WTC11 (cell line): ENCODE measurements around the gene PABPN1. TPM values are rescaled to one million over a fixed set of nuclear protein-coding genes. Genes with fewer than 3 reads are reported as not detected.
A peak's percentile ranks its signal among the peaks of the same experiment; 100 is the strongest.

Source experiments
- ATAC-seq: fragments of 200-7000 bp; cut with Tn5 transposase; 2 replicates; pipeline ENCODE4 v1.10.0; 2021; ENCODE audit warnings: mild to moderate bottlenecking, moderate library complexity
- CTCF ChIA-PET: fragments of 300-600 bp; sonication (Branson Sonifier 250); formaldehyde crosslinking; loops from one replicate; lab custom pipeline; 2021; ENCODE audit warnings: antibody characterized with exemption; lab: Charles Lee
- POLR2A ChIA-PET: fragments of 350-600 bp; sonication (Branson Sonifier 250); formaldehyde crosslinking; loops from one replicate; lab custom pipeline; 2021; ENCODE audit warnings: antibody characterized with exemption; lab: Charles Lee
- DNase-seq: peaks from one replicate; pipeline ENCODE4 v3.0.0; 2021; ENCODE audit warnings: low spot score
- H3K27ac Mint-ChIP-seq: 2 replicates; pipeline ENCODE4 v1.8.0; 2021; ENCODE audit warnings: mixed read lengths
- H3K27me3 Mint-ChIP-seq: 2 replicates; pipeline ENCODE4 v1.8.0; 2021; ENCODE audit warnings: low read depth, mild to moderate bottlenecking, moderate library complexity, mixed read lengths
- H3K36me3 Mint-ChIP-seq: 2 replicates; pipeline ENCODE4 v1.8.0; 2021; ENCODE audit warnings: mixed read lengths
- H3K4me1 Mint-ChIP-seq: 2 replicates; pipeline ENCODE4 v1.8.0; 2022; ENCODE audit warnings: mixed read lengths
- H3K4me3 Mint-ChIP-seq: 2 replicates; pipeline ENCODE4 v1.8.0; 2021; ENCODE audit warnings: mild to moderate bottlenecking, moderate library complexity, mixed read lengths
- H3K9me3 Mint-ChIP-seq: 2 replicates; pipeline ENCODE4 v1.8.0; 2021; ENCODE audit warnings: mixed read lengths
- CBFB ChIP-seq: sonication (generic); formaldehyde crosslinking; IDR thresholded peaks from 2 replicates; pipeline ENCODE4 v1.8.1; 2022; ENCODE audit warnings: mild to moderate bottlenecking, low read depth, missing genetic modification reagents
- CREM ChIP-seq: sonication (generic); formaldehyde crosslinking; IDR thresholded peaks from 2 replicates; pipeline ENCODE4 v1.8.1; 2022; ENCODE audit warnings: mild to moderate bottlenecking, missing genetic modification reagents, moderate library complexity
- EMX1 ChIP-seq: fragments of 250-450 bp; sonication (Bioruptor Pico); IDR thresholded peaks from 2 replicates; pipeline ENCODE4 v1.8.0; 2021; ENCODE audit warnings: mild to moderate bottlenecking
- GRHL2 ChIP-seq: fragments of 250-450 bp; sonication (Bioruptor Pico); IDR thresholded peaks from 2 replicates; pipeline ENCODE4 v1.8.0; 2022; ENCODE audit warnings: mild to moderate bottlenecking, moderate library complexity; ENCODE audit not compliant: insufficient replicate concordance, severe bottlenecking
- JUN ChIP-seq: sonication (generic); formaldehyde crosslinking; IDR thresholded peaks from 2 replicates; pipeline ENCODE4 v1.8.0; 2023; ENCODE audit warnings: mild to moderate bottlenecking, missing genetic modification reagents
- MXD4 ChIP-seq: fragments of 250-450 bp; sonication (Bioruptor Pico); IDR thresholded peaks from 2 replicates; pipeline ENCODE4 v1.8.0; 2021; ENCODE audit warnings: mild to moderate bottlenecking, moderate library complexity, borderline replicate concordance
- MYBL2 ChIP-seq: sonication (generic); formaldehyde crosslinking; IDR thresholded peaks from 2 replicates; pipeline ENCODE4 v1.8.1; 2023; ENCODE audit warnings: mild to moderate bottlenecking, moderate library complexity, missing genetic modification reagents
- RORB ChIP-seq: fragments of 250-450 bp; sonication (Bioruptor Pico); IDR thresholded peaks from 2 replicates; pipeline ENCODE4 v1.9.0; 2021; ENCODE audit warnings: mild to moderate bottlenecking
- SOX15 ChIP-seq: fragments of 250-450 bp; sonication (Bioruptor Pico); IDR thresholded peaks from 2 replicates; pipeline ENCODE4 v1.9.0; 2021; ENCODE audit warnings: mild to moderate bottlenecking
- ZNF232 ChIP-seq: sonication (generic); formaldehyde crosslinking; IDR thresholded peaks from 2 replicates; pipeline ENCODE4 v1.8.0; 2022; ENCODE audit warnings: mild to moderate bottlenecking, missing genetic modification reagents
- total RNA-seq: library from RNA; stranded (reverse); gene quantifications from 3 replicates; pipeline ENCODE4 v1.2.3, GENCODE V29; 2021
- TF ChIP-seq, protein P1 (sequence below): fragments of 250-450 bp; sonication (Bioruptor Pico); conservative IDR thresholded peaks from 2 replicates; pipeline ENCODE4 v1.9.0; 2021; ENCODE audit warnings: mild to moderate bottlenecking
- TF ChIP-seq, protein P2 (sequence below): fragments of 250-450 bp; sonication (Bioruptor Pico); IDR thresholded peaks from 2 replicates; pipeline ENCODE4 v1.9.0; 2021; ENCODE audit warnings: moderate library complexity, mild to moderate bottlenecking, inconsistent platforms, borderline replicate concordance
- TF ChIP-seq, protein P3 (sequence below): sonication (generic); formaldehyde crosslinking; IDR thresholded peaks from 2 replicates; pipeline ENCODE4 v1.8.1; 2023; ENCODE audit warnings: mild to moderate bottlenecking, missing genetic modification reagents
- TF ChIP-seq, protein P4 (sequence below): sonication (generic); formaldehyde crosslinking; IDR thresholded peaks from 2 replicates; pipeline ENCODE4 v1.8.0; 2022; ENCODE audit warnings: mild to moderate bottlenecking, missing genetic modification reagents
- TF ChIP-seq, protein P5 (sequence below): sonication (generic); formaldehyde crosslinking; IDR thresholded peaks from 2 replicates; pipeline ENCODE4 v1.8.1; 2023; ENCODE audit warnings: mild to moderate bottlenecking, moderate library complexity, missing genetic modification reagents
- TF ChIP-seq, protein P6 (sequence below): fragments of 250-450 bp; sonication (Bioruptor Pico); IDR thresholded peaks from 2 replicates; pipeline ENCODE4 v1.9.0; 2021; ENCODE audit warnings: mild to moderate bottlenecking
- TF ChIP-seq, protein P7 (sequence below): fragments of 250-450 bp; sonication (Bioruptor Pico); IDR thresholded peaks from 2 replicates; pipeline ENCODE4 v1.9.0; 2021; ENCODE audit warnings: mild to moderate bottlenecking
- TF ChIP-seq, protein P8 (sequence below): sonication (generic); formaldehyde crosslinking; IDR thresholded peaks from 2 replicates; pipeline ENCODE4 v1.8.0; 2022; ENCODE audit warnings: mild to moderate bottlenecking, missing genetic modification reagents

Gene PABPN1
- total RNA-seq, 1 experiment from 2014 or later: 321 TPM

DNA sequence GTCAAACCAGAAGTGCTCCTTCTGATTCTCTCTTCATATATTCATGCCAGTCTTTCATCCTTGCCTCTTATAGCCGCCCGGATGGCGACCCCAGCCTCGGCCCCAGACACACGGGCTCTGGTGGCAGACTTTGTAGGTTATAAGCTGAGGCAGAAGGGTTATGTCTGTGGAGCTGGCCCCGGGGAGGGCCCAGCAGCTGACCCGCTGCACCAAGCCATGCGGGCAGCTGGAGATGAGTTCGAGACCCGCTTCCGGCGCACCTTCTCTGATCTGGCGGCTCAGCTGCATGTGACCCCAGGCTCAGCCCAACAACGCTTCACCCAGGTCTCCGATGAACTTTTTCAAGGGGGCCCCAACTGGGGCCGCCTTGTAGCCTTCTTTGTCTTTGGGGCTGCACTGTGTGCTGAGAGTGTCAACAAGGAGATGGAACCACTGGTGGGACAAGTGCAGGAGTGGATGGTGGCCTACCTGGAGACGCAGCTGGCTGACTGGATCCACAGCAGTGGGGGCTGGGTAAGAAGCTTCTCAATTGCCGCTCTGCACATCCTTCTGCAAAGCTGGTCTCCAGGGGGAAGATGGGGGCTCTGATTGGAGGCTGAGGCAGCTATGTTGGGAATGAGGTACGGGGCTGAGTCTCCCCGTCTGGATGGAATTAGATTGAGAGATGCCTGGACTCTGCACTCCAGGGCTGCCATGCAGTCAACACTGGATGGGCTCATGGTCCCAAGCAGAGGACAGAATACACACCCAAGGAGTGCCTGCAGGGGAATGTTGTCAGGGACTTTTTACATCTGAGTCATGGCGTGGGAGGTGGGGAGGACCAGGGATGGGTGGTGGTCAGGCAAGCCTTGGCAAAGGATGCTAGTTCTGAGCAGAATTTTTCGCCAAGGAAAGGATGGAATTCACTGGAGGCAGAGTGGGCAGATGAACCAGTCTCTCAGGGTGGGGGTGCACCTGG is 13.3 kb upstream of the PABPN1 start:
- ATAC-seq (no peak), DNase-seq (no peak)
- Mint-ChIP-seq H3K27ac (no peak overlapping the region), H3K9me3 (no peaks in the 10 kb centered on the region), H3K36me3 (peaks cover 6% of the 10 kb centered on the region), H3K27me3 (peaks cover 14% of the 10 kb centered on the region), H3K4me3 (peak overlapping the region; percentile 87), H3K4me1 (peaks cover 20% of the 10 kb centered on the region)
- CTCF ChIA-PET: interaction anchor here (1.1 to 2.9 kb wide), 8 partner anchors 13 to 322 kb away, joined by 3 to 20 read pairs (median 5); partner anchors contain the start of genes HOMEZ and PABPN1
- TF ChIP-seq, protein P1, sequence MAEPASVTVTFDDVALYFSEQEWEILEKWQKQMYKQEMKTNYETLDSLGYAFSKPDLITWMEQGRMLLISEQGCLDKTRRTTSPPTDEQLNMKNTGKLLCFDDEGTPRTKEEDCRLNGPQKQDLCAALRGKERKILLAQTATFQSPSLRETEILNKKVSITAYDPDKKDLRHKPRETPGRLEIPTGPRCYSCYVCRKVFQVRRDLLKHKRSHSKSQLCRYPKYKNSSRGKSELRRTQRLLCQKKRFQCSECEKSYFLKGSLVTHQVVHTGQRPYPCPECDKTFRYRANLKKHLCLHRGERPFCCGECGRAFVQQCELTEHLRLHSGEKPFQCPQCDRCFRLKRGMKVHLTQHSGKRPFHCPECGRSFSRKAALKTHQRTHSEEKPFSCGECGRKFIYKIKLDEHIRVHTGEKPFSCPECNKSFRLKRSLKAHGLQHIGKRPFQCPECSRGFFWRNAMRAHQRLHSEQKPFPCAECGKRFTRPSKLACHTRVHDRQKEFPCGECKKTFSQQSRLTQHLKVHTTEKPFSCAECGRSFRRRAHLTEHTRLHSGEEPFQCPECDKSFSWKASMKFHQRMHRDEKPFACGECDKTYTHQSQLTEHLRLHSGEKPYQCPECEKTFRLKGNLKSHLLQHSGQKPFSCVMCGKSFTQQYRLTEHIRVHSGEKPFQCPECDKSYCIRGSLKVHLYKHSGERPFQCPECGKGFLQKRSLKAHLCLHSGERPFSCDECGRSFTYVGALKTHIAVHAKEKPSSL: no peak
- TF ChIP-seq, protein P2, sequence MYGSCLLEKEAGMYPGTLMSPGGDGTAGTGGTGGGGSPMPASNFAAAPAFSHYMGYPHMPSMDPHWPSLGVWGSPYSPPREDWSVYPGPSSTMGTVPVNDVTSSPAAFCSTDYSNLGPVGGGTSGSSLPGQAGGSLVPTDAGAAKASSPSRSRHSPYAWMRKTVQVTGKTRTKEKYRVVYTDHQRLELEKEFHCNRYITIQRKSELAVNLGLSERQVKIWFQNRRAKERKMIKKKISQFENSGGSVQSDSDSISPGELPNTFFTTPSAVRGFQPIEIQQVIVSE: no peak
- TF ChIP-seq, protein P3, sequence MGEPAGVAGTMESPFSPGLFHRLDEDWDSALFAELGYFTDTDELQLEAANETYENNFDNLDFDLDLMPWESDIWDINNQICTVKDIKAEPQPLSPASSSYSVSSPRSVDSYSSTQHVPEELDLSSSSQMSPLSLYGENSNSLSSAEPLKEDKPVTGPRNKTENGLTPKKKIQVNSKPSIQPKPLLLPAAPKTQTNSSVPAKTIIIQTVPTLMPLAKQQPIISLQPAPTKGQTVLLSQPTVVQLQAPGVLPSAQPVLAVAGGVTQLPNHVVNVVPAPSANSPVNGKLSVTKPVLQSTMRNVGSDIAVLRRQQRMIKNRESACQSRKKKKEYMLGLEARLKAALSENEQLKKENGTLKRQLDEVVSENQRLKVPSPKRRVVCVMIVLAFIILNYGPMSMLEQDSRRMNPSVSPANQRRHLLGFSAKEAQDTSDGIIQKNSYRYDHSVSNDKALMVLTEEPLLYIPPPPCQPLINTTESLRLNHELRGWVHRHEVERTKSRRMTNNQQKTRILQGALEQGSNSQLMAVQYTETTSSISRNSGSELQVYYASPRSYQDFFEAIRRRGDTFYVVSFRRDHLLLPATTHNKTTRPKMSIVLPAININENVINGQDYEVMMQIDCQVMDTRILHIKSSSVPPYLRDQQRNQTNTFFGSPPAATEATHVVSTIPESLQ (CRISPR knock-in tag): no peak
- TF ChIP-seq RORB (CRISPR knock-in tag): no peak
- no peak for TF ChIP-seq GRHL2 (CRISPR knock-in tag)
- TF ChIP-seq, protein P4, sequence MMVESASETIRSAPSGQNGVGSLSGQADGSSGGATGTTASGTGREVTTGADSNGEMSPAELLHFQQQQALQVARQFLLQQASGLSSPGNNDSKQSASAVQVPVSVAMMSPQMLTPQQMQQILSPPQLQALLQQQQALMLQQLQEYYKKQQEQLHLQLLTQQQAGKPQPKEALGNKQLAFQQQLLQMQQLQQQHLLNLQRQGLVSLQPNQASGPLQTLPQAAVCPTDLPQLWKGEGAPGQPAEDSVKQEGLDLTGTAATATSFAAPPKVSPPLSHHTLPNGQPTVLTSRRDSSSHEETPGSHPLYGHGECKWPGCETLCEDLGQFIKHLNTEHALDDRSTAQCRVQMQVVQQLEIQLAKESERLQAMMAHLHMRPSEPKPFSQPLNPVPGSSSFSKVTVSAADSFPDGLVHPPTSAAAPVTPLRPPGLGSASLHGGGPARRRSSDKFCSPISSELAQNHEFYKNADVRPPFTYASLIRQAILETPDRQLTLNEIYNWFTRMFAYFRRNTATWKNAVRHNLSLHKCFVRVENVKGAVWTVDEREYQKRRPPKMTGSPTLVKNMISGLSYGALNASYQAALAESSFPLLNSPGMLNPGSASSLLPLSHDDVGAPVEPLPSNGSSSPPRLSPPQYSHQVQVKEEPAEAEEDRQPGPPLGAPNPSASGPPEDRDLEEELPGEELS: no peak
- TF ChIP-seq ZNF232 (CRISPR knock-in tag): no peak
- TF ChIP-seq, protein P5, sequence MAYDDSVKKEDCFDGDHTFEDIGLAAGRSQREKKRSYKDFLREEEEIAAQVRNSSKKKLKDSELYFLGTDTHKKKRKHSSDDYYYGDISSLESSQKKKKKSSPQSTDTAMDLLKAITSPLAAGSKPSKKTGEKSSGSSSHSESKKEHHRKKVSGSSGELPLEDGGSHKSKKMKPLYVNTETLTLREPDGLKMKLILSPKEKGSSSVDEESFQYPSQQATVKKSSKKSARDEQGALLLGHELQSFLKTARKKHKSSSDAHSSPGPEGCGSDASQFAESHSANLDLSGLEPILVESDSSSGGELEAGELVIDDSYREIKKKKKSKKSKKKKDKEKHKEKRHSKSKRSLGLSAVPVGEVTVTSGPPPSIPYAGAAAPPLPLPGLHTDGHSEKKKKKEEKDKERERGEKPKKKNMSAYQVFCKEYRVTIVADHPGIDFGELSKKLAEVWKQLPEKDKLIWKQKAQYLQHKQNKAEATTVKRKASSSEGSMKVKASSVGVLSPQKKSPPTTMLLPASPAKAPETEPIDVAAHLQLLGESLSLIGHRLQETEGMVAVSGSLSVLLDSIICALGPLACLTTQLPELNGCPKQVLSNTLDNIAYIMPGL (CRISPR knock-in tag): no peak
- no peak for TF ChIP-seq MXD4
- TF ChIP-seq, protein P6, sequence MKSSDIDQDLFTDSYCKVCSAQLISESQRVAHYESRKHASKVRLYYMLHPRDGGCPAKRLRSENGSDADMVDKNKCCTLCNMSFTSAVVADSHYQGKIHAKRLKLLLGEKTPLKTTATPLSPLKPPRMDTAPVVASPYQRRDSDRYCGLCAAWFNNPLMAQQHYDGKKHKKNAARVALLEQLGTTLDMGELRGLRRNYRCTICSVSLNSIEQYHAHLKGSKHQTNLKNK (CRISPR knock-in tag): no peak
- POLR2A ChIA-PET: interaction anchor here (0.6 to 2.7 kb wide), 4 partner anchors 13 to 61 kb away, joined by 3 to 32 read pairs (median 6); partner anchors contain the start of genes HOMEZ and PABPN1

DNA sequence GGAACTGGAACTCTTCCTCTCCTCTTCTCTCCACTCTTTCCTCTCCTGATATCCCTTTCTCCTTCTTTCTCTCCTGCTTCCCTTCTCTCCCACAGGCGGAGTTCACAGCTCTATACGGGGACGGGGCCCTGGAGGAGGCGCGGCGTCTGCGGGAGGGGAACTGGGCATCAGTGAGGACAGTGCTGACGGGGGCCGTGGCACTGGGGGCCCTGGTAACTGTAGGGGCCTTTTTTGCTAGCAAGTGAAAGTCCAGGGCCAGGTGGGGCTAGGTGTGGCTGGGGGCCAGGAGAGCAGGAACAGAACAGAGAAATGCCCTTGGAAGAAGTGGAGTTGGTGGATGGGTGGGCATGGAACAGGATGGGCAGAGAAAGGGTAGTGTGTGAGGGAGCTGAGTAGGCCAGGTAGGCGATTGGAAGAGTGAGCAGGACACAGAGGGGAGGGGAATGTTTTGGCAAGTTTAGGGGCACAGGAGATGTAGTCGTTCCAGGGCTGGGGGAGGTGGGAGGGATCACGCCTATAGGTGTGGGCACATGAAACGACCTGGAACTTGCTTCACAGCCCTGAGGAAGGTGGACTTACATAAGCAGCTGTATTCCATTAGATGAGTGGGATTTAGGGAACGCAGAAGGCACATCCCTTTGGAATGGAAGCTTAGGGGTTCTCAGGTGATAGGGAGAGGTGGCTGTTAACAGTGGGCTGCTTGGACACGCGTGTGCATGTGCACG is 12.4 kb upstream of the PABPN1 start:
- ChIA-PET POLR2A (no interaction called here), CTCF (interaction anchor here (1.1 kb wide), 1 partner anchor 18 kb away, joined by 3 read pairs; no protein-coding TSS in a partner anchor)
- Mint-ChIP-seq H3K9me3 (no peaks in the 10 kb centered on the region), H3K27ac (no peak overlapping the region), H3K4me3 (0 out of 2 replicates have a peak overlapping the region, but pooled peaks have one; percentile 87), H3K27me3 (peaks cover 4% of the 10 kb centered on the region), H3K4me1 (peaks cover 18% of the 10 kb centered on the region), H3K36me3 (peaks cover 6% of the 10 kb centered on the region)
- DNase-seq (no peak), ATAC-seq (no peak)
- TF ChIP-seq SOX15 (CRISPR knock-in tag): no peak
- no peak for TF ChIP-seq JUN (CRISPR knock-in tag)
- TF ChIP-seq, protein P7, sequence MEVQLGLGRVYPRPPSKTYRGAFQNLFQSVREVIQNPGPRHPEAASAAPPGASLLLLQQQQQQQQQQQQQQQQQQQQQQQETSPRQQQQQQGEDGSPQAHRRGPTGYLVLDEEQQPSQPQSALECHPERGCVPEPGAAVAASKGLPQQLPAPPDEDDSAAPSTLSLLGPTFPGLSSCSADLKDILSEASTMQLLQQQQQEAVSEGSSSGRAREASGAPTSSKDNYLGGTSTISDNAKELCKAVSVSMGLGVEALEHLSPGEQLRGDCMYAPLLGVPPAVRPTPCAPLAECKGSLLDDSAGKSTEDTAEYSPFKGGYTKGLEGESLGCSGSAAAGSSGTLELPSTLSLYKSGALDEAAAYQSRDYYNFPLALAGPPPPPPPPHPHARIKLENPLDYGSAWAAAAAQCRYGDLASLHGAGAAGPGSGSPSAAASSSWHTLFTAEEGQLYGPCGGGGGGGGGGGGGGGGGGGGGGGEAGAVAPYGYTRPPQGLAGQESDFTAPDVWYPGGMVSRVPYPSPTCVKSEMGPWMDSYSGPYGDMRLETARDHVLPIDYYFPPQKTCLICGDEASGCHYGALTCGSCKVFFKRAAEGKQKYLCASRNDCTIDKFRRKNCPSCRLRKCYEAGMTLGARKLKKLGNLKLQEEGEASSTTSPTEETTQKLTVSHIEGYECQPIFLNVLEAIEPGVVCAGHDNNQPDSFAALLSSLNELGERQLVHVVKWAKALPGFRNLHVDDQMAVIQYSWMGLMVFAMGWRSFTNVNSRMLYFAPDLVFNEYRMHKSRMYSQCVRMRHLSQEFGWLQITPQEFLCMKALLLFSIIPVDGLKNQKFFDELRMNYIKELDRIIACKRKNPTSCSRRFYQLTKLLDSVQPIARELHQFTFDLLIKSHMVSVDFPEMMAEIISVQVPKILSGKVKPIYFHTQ (CRISPR knock-in tag): no peak
- no peak for TF ChIP-seq CREM (CRISPR knock-in tag)
- TF ChIP-seq CBFB (CRISPR knock-in tag): no peak
- TF ChIP-seq, protein P8, sequence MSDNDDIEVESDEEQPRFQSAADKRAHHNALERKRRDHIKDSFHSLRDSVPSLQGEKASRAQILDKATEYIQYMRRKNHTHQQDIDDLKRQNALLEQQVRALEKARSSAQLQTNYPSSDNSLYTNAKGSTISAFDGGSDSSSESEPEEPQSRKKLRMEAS (CRISPR knock-in tag): no peak
- no peak for TF ChIP-seq EMX1 (CRISPR knock-in tag)
- no peak for TF ChIP-seq MYBL2 (CRISPR knock-in tag)
